Breast epithelium (tissue), 4 donors: ENCODE measurements around the gene EHMT1. TPM values are rescaled to one million over a fixed set of nuclear protein-coding genes. Genes with fewer than 3 reads are reported as not detected.
A peak's percentile ranks its signal among the peaks of the same experiment; 100 is the strongest.

Experiments
- DNase-seq, 2 donors: peaks; one replicate each; pipeline ENCODE4 v3.0.0-alpha.2; 2019; ENCODE audit warnings: low spot score in 2 of 2
- H3K27ac ChIP-seq, 2 donors: fragments of 200-600 bp; sonication (generic) in 1 of 2; one replicate each; pipeline ENCODE4 v1.5.1; 2016 to 2019; ENCODE audit warnings: mild to moderate bottlenecking in 1 of 2
- H3K27me3 ChIP-seq, 2 donors: fragments of 200-600 bp; sonication (generic) in 1 of 2; one replicate each; pipeline versions ENCODE4 v1.5.1 to v1.6.0; 2017 to 2019; ENCODE audit warnings: control low read depth in 1 of 2, mild to moderate bottlenecking in 1 of 2
- H3K36me3 ChIP-seq: fragments of 200-600 bp; one replicate; pipeline ENCODE4 v1.5.1; 2019
- H3K4me1 ChIP-seq, 2 donors: fragments of 200-600 bp; sonication (generic); one replicate each; pipeline ENCODE4 v1.5.1; 2016 to 2019; ENCODE audit warnings: control low read depth in 1 of 2
- H3K4me3 ChIP-seq, 3 donors: fragments of 200-600 bp; sonication (generic); 1 replicate in 2 of 3; 2 replicates in 1 of 3; pipeline ENCODE4 v1.5.1; 2016 to 2019; ENCODE audit warnings: mild to moderate bottlenecking in 3 of 3, moderate library complexity in 2 of 3
- H3K9me3 ChIP-seq, 2 donors: fragments of 200-600 bp; sonication (generic) in 1 of 2; one replicate each; pipeline ENCODE4 v1.5.1; 2016 to 2019; ENCODE audit warnings: control low read depth in 1 of 2
- CTCF ChIP-seq, 3 donors: fragments of 450-650 bp; IDR thresholded peaks; one replicate each; pipeline ENCODE4 v1.5.1; 2016 to 2017; ENCODE audit warnings: antibody characterized with exemption in 3 of 3, mild to moderate bottlenecking in 3 of 3, moderate library complexity in 3 of 3
- POLR2A ChIP-seq: fragments of 450-650 bp; IDR thresholded peaks from one replicate; pipeline ENCODE4 v1.6.1; 2016; ENCODE audit warnings: antibody characterized with exemption, mild to moderate bottlenecking, moderate library complexity
- POLR2AphosphoS5 ChIP-seq, 3 donors: sonication (generic); formaldehyde crosslinking; IDR thresholded peaks; one replicate each; pipeline ENCODE4 v1.6.1; 2017; ENCODE audit warnings: antibody characterized with exemption in 3 of 3
- intact Hi-C: fragments of 100-400 bp; cut with DNase I; formaldehyde crosslinking; loops from one replicate; pipeline ENCODE4 v1.15.1; 2023; ENCODE audit warnings: low total_unique reads
- total RNA-seq, 3 donors: library from RNA; depleted of rRNA; stranded (reverse); fragments of >200 nt; gene quantifications; one replicate each; pipeline ENCODE4 v1.1.0, GENCODE V29; 2016

EHMT1 gene
- total RNA-seq, 3 donors from 2014 or later = 63.7 to 113 (median 91.2) TPM

DNA sequence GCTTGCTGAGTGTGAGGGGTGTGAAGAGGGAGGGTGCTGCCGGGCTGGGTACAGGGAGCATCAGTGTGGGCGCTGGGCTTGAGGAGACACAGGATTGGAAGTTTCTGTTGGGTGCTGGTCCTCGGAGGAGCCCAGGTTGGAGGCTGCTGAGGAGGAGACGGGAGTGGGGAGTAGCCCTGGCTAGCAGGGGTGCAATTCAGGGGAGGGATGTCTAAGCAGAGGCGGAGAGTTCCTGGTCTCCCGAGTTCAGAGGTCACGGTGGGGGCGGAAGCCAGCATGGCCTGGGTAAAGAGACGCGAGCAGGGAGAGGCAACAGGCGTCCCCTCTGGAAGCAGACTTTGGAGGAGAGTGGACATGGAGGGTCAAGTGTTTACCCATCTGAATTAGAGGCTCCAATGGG lies 196.0 kb downstream of the EHMT1 start:
- H3K27ac ChIP-seq = no peak overlapping the region
- H3K4me3 ChIP-seq = no peak overlapping the region
- peaks cover 12% of the 10 kb centered on the region for H3K36me3 ChIP-seq
- no peaks in the 10 kb centered on the region for H3K4me1 ChIP-seq
- H3K9me3 ChIP-seq = no peaks in the 10 kb centered on the region
- H3K27me3 ChIP-seq = no peaks in the 10 kb centered on the region
- peak in 1 of 2 donors; percentile 34 for DNase-seq
- intact Hi-C loops = no loop called here
- TF ChIP-seq POLR2A (no peak), POLR2AphosphoS5 (IDR thresholded peaks at IDR 0.05) (no peak), CTCF (IDR thresholded peaks at IDR 0.05) (no peak)

- TF ChIP-seq POLR2A (no peak), POLR2AphosphoS5 (IDR thresholded peaks at IDR 0.05) (no peak), CTCF (IDR thresholded peaks at IDR 0.05) (no peak)
- H3K9me3 ChIP-seq = no peaks in the 10 kb centered on the region
- DNase-seq = peak in 1 of 2 donors; percentile 38
- H3K27me3 ChIP-seq = no peaks in the 10 kb centered on the region
- peaks cover 12% of the 10 kb centered on the region for H3K36me3 ChIP-seq
- no peaks in the 10 kb centered on the region for H3K4me1 ChIP-seq
- intact Hi-C loops = no loop called here
- no peak overlapping the region for H3K27ac ChIP-seq
- H3K4me3 ChIP-seq = no peak overlapping the region
Observed at GRCh38 chr9:137815256-137816255, 196.8 kb downstream of the EHMT1 start.

- no peaks in the 10 kb centered on the region for H3K4me1 ChIP-seq
- H3K9me3 ChIP-seq = peaks cover 0 to 4% of the 10 kb centered on the region in 2 donors
- no peaks in the 10 kb centered on the region for H3K27me3 ChIP-seq
- TF ChIP-seq POLR2A = no peak
- H3K36me3 ChIP-seq = peaks cover 12% of the 10 kb centered on the region
- intact Hi-C loops = no loop called here
- DNase-seq = peak in 1 of 2 donors; percentile 41
- H3K4me3 ChIP-seq = no peak overlapping the region
- H3K27ac ChIP-seq = no peak overlapping the region
Observed at GRCh38 chr9:137816531-137817235, 197.9 kb downstream of the EHMT1 start.

- peaks cover 12% of the 10 kb centered on the region for H3K36me3 ChIP-seq
- H3K4me3 ChIP-seq = no peak overlapping the region
- DNase-seq = peak in 1 of 2 donors; percentile 40
- peaks cover 0 to 4% of the 10 kb centered on the region in 2 donors for H3K9me3 ChIP-seq
- intact Hi-C loops = no loop called here
- H3K27ac ChIP-seq = no peak overlapping the region
- H3K27me3 ChIP-seq = no peaks in the 10 kb centered on the region
- no peaks in the 10 kb centered on the region for H3K4me1 ChIP-seq
- TF ChIP-seq POLR2AphosphoS5 (IDR thresholded peaks at IDR 0.05) = no peak
- no peak for TF ChIP-seq POLR2A
- TF ChIP-seq CTCF (IDR thresholded peaks at IDR 0.05) = no peak
Observed at GRCh38 chr9:137817236-137818200, 198.7 kb downstream of the EHMT1 start.

DNA sequence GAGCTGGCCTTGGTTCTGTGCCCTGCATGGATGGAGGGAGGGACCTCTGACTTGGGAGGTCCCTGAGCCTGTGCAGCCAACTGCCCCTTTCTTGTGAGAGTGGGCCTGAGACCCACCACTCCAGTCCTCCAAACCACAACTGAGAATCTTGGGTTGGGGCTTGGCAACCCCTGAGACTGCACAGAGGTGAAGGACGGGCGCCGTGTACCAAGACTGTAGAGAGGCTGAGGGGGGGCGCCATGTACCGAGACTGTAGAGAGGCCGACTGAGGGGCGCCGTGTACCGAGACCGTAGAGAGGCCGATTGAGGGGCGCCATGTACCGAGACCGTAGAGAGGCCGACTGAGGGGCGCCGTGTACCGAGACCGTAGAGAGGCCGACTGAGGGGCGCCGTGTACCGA lies 199.5 kb downstream of the EHMT1 start:
- no peak overlapping the region for H3K27ac ChIP-seq
- H3K4me1 ChIP-seq = no peaks in the 10 kb centered on the region
- no peak for TF ChIP-seq CTCF (IDR thresholded peaks at IDR 0.05)
- no peak for TF ChIP-seq POLR2AphosphoS5 (IDR thresholded peaks at IDR 0.05)
- no peak for TF ChIP-seq POLR2A
- intact Hi-C loops = no loop called here
- H3K27me3 ChIP-seq = no peaks in the 10 kb centered on the region
- no peak overlapping the region for H3K4me3 ChIP-seq
- peaks cover 0 to 4% of the 10 kb centered on the region in 2 donors for H3K9me3 ChIP-seq
- H3K36me3 ChIP-seq = peaks cover 12% of the 10 kb centered on the region
- DNase-seq = no peak
